ENCODE measurements around the gene GPR161. TPM values are rescaled to one million over a fixed set of nuclear protein-coding genes. Genes with fewer than 3 reads are reported as not detected.

The GPR161 gene
- total and polyA plus RNA-seq, 2 donors (not counting 1 experiment from before 2014, with no cell fraction given), result 10.2 to 18.7 TPM

DNA sequence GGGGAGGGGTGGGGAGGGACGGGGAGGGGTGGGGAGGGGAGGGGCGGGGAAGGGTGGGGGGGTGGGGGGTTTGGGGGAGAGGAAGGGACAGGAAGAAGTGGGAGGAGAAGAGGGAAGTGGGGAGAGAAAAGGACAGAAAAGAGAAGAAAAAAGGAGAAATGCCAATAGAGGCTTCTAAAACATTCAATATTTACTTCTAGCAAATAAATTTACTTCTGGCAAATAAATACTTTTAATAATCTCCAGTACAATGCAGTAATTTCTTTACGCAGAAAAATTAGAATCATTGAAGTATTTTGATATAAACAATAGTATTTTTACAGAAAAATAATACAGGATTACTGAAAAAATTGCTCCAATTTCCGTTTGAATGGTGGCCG, 9.4 kb upstream of the GPR161 start:
- Histone ChIP-seq H3K9ac (ENCODE audit: insufficient read depth, low read length) (no peak overlapping the region), H2AFZ (ENCODE audit: low read length) (no peak overlapping the region), H3K27ac (ENCODE audit: insufficient read depth, low read length) (no peak overlapping the region), H3K4me2 (ENCODE audit: extremely low read depth, insufficient read depth, low read length) (no peak overlapping the region), H3K4me1 (ENCODE audit: control insufficient read depth, extremely low read depth, insufficient read depth, low read length) (no peaks in the 10 kb centered on the region), H3K9me3 (ENCODE audit: control insufficient read depth, insufficient read depth, low read depth, low read length) (no peaks in the 10 kb centered on the region), H3K36me3 (ENCODE audit: control insufficient read depth, insufficient read depth, low read length) (no peaks in the 10 kb centered on the region), H4K20me1 (ENCODE audit: control insufficient read depth, extremely low read depth, insufficient read depth, low read length) (no peaks in the 10 kb centered on the region), H3K4me3 (replicated peaks in 1 of 4; ENCODE audit: control extremely low read depth in 1 of 4, insufficient read depth in 1 of 4, low read depth in 3 of 4, low read length in 4 of 4) (no peak overlapping the region), H3K27me3 (ENCODE audit: control insufficient read depth, insufficient read depth, low read length) (no peaks in the 10 kb centered on the region), H3K79me2 (ENCODE audit: control insufficient read depth, insufficient read depth, low read length) (no peaks in the 10 kb centered on the region)
- TF ChIP-seq, protein P1, sequence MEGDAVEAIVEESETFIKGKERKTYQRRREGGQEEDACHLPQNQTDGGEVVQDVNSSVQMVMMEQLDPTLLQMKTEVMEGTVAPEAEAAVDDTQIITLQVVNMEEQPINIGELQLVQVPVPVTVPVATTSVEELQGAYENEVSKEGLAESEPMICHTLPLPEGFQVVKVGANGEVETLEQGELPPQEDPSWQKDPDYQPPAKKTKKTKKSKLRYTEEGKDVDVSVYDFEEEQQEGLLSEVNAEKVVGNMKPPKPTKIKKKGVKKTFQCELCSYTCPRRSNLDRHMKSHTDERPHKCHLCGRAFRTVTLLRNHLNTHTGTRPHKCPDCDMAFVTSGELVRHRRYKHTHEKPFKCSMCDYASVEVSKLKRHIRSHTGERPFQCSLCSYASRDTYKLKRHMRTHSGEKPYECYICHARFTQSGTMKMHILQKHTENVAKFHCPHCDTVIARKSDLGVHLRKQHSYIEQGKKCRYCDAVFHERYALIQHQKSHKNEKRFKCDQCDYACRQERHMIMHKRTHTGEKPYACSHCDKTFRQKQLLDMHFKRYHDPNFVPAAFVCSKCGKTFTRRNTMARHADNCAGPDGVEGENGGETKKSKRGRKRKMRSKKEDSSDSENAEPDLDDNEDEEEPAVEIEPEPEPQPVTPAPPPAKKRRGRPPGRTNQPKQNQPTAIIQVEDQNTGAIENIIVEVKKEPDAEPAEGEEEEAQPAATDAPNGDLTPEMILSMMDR (conservative IDR thresholded peaks at IDR 0.05 in 1 of 2, IDR thresholded peaks at IDR 0.05 in 1 of 2; ENCODE audit: low read depth in 1 of 2, low read length in 2 of 2), result no peak
- TF ChIP-seq EZH2 (IDR thresholded peaks at IDR 0.05; ENCODE audit: low read length, missing control alignments), result no peak
- DNase-seq (ENCODE audit: low read depth in 2 of 2), result no peak

DNA sequence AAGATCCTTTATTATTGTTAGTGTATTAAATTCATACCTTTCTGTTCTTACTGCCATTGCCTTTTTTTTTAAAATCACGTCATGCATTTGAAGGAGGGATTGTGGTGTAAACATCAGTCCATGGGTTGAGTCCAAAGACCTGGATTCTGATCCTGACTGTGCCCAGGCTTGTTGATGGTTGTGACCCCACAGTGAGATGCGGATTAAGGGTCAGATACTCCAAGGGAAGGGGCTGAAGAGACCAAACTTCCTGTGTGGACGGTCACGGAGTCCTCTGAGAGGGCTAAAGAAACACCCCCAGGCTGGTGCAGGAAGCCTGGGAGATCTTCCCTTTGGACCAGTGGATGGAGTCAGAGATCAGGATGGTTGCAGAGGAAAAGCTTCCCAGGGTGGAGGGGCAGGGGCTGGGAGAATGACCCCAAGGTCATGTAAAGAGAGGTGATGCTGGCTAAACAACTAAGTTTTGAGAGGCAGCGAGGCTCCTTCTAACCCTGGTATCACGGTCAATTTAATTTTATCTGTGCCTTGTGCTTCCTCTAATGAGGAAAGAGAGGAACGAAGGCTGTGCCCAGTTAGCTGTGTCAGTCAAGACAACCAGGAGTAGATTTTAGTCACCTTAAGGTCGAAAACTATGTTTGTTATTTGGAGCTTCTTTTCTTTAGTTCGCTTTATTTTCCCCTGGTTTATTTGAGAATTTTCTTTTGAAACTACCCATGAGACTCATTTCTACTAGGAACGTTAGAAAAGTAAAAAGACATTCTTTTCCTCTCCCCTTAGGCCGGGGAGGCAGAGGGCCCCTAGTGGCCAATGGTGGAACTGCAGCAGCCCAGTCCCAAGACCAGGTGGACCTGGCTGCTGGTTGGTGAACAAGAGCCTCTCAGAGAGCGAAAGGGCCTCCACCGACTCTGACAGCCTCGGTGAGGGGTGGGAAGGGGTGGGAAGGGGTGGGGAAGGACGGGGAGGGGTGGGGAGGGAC, 8.7 kb upstream of the GPR161 start:
- peak; percentile 77 to 83 for DNase-seq (ENCODE audit: low read depth in 2 of 2)
- H3K4me3 ChIP-seq (replicated peaks in 1 of 4; ENCODE audit: control extremely low read depth in 1 of 4, insufficient read depth in 1 of 4, low read depth in 3 of 4, low read length in 4 of 4), result no peak overlapping the region
- H3K9ac ChIP-seq (ENCODE audit: insufficient read depth, low read length), result no peak overlapping the region
- TF ChIP-seq EZH2 (IDR thresholded peaks at IDR 0.05; ENCODE audit: low read length, missing control alignments), result no peak
- TF ChIP-seq, protein P1 (conservative IDR thresholded peaks at IDR 0.05 in 1 of 2, IDR thresholded peaks at IDR 0.05 in 1 of 2; ENCODE audit: low read depth in 1 of 2, low read length in 2 of 2), result peak; percentile 99
- H3K27me3 ChIP-seq (ENCODE audit: control insufficient read depth, insufficient read depth, low read length), result no peaks in the 10 kb centered on the region
- no peaks in the 10 kb centered on the region for H4K20me1 ChIP-seq (ENCODE audit: control insufficient read depth, extremely low read depth, insufficient read depth, low read length)
- H3K9me3 ChIP-seq (ENCODE audit: control insufficient read depth, insufficient read depth, low read depth, low read length), result no peaks in the 10 kb centered on the region
- H3K4me2 ChIP-seq (ENCODE audit: extremely low read depth, insufficient read depth, low read length), result peak overlapping the region; percentile 37
- H3K36me3 ChIP-seq (ENCODE audit: control insufficient read depth, insufficient read depth, low read length), result no peaks in the 10 kb centered on the region
- peak overlapping the region; percentile 29 for H2AFZ ChIP-seq (ENCODE audit: low read length)
- no peak overlapping the region for H3K27ac ChIP-seq (ENCODE audit: insufficient read depth, low read length)
- no peaks in the 10 kb centered on the region for H3K4me1 ChIP-seq (ENCODE audit: control insufficient read depth, extremely low read depth, insufficient read depth, low read length)
- H3K79me2 ChIP-seq (ENCODE audit: control insufficient read depth, insufficient read depth, low read length), result no peaks in the 10 kb centered on the region

DNA sequence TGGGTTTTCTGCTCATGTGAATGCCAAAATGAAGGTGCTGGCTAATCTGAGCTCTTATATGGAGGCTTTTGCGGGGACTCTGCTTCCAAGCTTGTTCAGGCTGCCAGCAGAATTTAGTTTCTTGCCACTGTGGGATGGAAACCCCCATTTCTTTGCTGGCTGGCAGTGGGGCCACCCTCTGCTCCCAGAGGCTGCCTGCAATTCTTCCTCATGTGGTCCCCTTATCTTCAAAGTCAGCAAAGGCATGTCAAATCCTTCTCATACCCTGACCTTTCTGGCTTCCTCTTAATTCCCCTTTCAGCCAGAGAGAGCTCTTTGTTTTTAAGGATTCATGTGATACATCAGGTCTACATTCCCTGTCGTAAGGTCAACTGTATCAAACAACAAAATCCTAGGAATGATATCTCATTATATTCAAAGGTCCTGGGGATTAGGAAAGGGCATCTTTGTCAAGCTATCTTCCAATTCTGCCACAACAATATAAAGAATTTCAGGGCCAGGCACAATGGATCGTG, 5.2 kb upstream of the GPR161 start:
- Histone ChIP-seq H3K4me3 (replicated peaks in 1 of 4; ENCODE audit: control extremely low read depth in 1 of 4, insufficient read depth in 1 of 4, low read depth in 3 of 4, low read length in 4 of 4) (no peak overlapping the region), H3K36me3 (ENCODE audit: control insufficient read depth, insufficient read depth, low read length) (no peaks in the 10 kb centered on the region), H3K9ac (ENCODE audit: insufficient read depth, low read length) (no peak overlapping the region), H3K79me2 (ENCODE audit: control insufficient read depth, insufficient read depth, low read length) (no peaks in the 10 kb centered on the region), H3K27me3 (ENCODE audit: control insufficient read depth, insufficient read depth, low read length) (no peaks in the 10 kb centered on the region), H3K9me3 (ENCODE audit: control insufficient read depth, insufficient read depth, low read depth, low read length) (no peaks in the 10 kb centered on the region), H3K4me2 (ENCODE audit: extremely low read depth, insufficient read depth, low read length) (no peak overlapping the region), H3K4me1 (ENCODE audit: control insufficient read depth, extremely low read depth, insufficient read depth, low read length) (peaks cover 5% of the 10 kb centered on the region), H3K27ac (ENCODE audit: insufficient read depth, low read length) (no peak overlapping the region), H4K20me1 (ENCODE audit: control insufficient read depth, extremely low read depth, insufficient read depth, low read length) (no peaks in the 10 kb centered on the region), H2AFZ (ENCODE audit: low read length) (no peak overlapping the region)
- TF ChIP-seq, protein P1 (conservative IDR thresholded peaks at IDR 0.05 in 1 of 2, IDR thresholded peaks at IDR 0.05 in 1 of 2; ENCODE audit: low read depth in 1 of 2, low read length in 2 of 2), result no peak
- TF ChIP-seq EZH2 (IDR thresholded peaks at IDR 0.05; ENCODE audit: low read length, missing control alignments), result no peak
- no peak for DNase-seq (ENCODE audit: low read depth in 2 of 2)
